Effector memory CD4-positive, alpha-beta T cell (primary cell): ENCODE data around the gene PNMA6F.
"Not testable (repeated sequence)": the region's sequence is repeated elsewhere in the genome, so short reads cannot be mapped to it uniquely, and the experiment has no call there.

ENCODE experiments used
- DNase-seq, 3 donors: peaks; one replicate each; pipeline ENCODE4 v3.0.0-alpha.2; 2020
- H3K27ac ChIP-seq: 2 replicates; pipeline ENCODE4 v1.7.0; 2013; ENCODE audit warnings: mild to moderate bottlenecking, low read length, moderate library complexity; ENCODE audit not compliant: insufficient read depth, poor library complexity, severe bottlenecking
- H3K27me3 ChIP-seq: replicated peaks from 2 replicates; pipeline ENCODE4 v1.7.0; 2013; ENCODE audit warnings: mild to moderate bottlenecking, low read length; ENCODE audit not compliant: insufficient read depth, control insufficient read depth, poor library complexity, severe bottlenecking
- H3K36me3 ChIP-seq: 2 replicates; pipeline ENCODE4 v1.7.0; 2013; ENCODE audit warnings: mild to moderate bottlenecking, low read length, moderate library complexity; ENCODE audit not compliant: control insufficient read depth, insufficient read depth
- H3K4me1 ChIP-seq: 2 replicates; pipeline ENCODE4 v1.7.0; 2013; ENCODE audit warnings: low read length, mild to moderate bottlenecking; ENCODE audit not compliant: control insufficient read depth, insufficient read depth, poor library complexity, severe bottlenecking
- H3K4me3 ChIP-seq: 2 replicates; pipeline ENCODE4 v1.7.0; 2013; ENCODE audit warnings: low read length, low read depth, mild to moderate bottlenecking; ENCODE audit not compliant: insufficient read depth, poor library complexity, severe bottlenecking
- H3K9me3 ChIP-seq: 2 replicates; pipeline ENCODE4 v1.7.0; 2013; ENCODE audit warnings: mild to moderate bottlenecking, low read length, moderate library complexity; ENCODE audit not compliant: control insufficient read depth

The PNMA6F gene

GRCh38 chrX:153304988-153305736 lies 16.4 kb downstream of the PNMA6F start:
- Histone ChIP-seq H3K27me3 (no peaks in the 10 kb centered on the region), H3K4me1 (no peaks in the 10 kb centered on the region), H3K4me3 (no peak overlapping the region), H3K9me3 (no peaks in the 10 kb centered on the region), H3K27ac (no peak overlapping the region), H3K36me3 (no peaks in the 10 kb centered on the region)
- DNase-seq = no peak

GRCh38 chrX:153303276-153304262 lies 18.0 kb downstream of the PNMA6F start:
- Histone ChIP-seq H3K27me3 (no peaks in the 10 kb centered on the region), H3K27ac (no peak overlapping the region), H3K36me3 (no peaks in the 10 kb centered on the region), H3K4me3 (no peak overlapping the region), H3K9me3 (no peaks in the 10 kb centered on the region), H3K4me1 (no peaks in the 10 kb centered on the region)
- DNase-seq = no peak

- Histone ChIP-seq H3K4me1 (no peaks in the 10 kb centered on the region), H3K9me3 (no peaks in the 10 kb centered on the region), H3K4me3 (no peak overlapping the region), H3K27me3 (no peaks in the 10 kb centered on the region), H3K36me3 (no peaks in the 10 kb centered on the region), H3K27ac (no peak overlapping the region)
- DNase-seq = no peak
Observed at GRCh38 chrX:153302796-153303195, 18.8 kb downstream of the PNMA6F start.

GRCh38 chrX:153301746-153302145 lies 19.8 kb downstream of the PNMA6F start:
- no peak for DNase-seq
- Histone ChIP-seq H3K27me3 (no peaks in the 10 kb centered on the region), H3K9me3 (no peaks in the 10 kb centered on the region)

GRCh38 chrX:153299855-153300254 lies 21.7 kb downstream of the PNMA6F start:
- Histone ChIP-seq H3K9me3 (no peaks in the 10 kb centered on the region), H3K27ac (no peak overlapping the region), H3K4me3 (no peak overlapping the region), H3K27me3 (no peaks in the 10 kb centered on the region), H3K36me3 (no peaks in the 10 kb centered on the region), H3K4me1 (no peaks in the 10 kb centered on the region)
- no peak for DNase-seq

More at GRCh38 chrX:153301746-153302145, 19.8 kb downstream of the PNMA6F start:
- H3K4me1 ChIP-seq = no peaks in the 10 kb centered on the region
- H3K4me3 ChIP-seq = no peak overlapping the region
- H3K36me3 ChIP-seq = no peaks in the 10 kb centered on the region
- no peak overlapping the region for H3K27ac ChIP-seq

GRCh38 chrX:153297376-153297775 lies 24.2 kb downstream of the PNMA6F start:
- Histone ChIP-seq H3K27ac (no peak overlapping the region), H3K27me3 (no peaks in the 10 kb centered on the region), H3K4me3 (no peak overlapping the region), H3K36me3 (no peaks in the 10 kb centered on the region), H3K4me1 (no peaks in the 10 kb centered on the region), H3K9me3 (no peaks in the 10 kb centered on the region)
- DNase-seq = no peak

GRCh38 chrX:153293485-153294071 lies 28.0 kb downstream of the PNMA6F start:
- DNase-seq, H3K27ac ChIP-seq, H3K27me3 ChIP-seq: not testable (repeated sequence)

GRCh38 chrX:153288807-153289206 lies 32.8 kb downstream of the PNMA6F start:
- H3K27ac ChIP-seq, H3K4me3 ChIP-seq, H3K9me3 ChIP-seq, H3K27me3 ChIP-seq, DNase-seq, H3K4me1 ChIP-seq, H3K36me3 ChIP-seq: not testable (repeated sequence)

More at GRCh38 chrX:153293485-153294071, 28.0 kb downstream of the PNMA6F start:
- H3K36me3 ChIP-seq, H3K4me1 ChIP-seq, H3K4me3 ChIP-seq, H3K9me3 ChIP-seq: not testable (repeated sequence)

- H3K27me3 ChIP-seq, H3K4me3 ChIP-seq, H3K9me3 ChIP-seq, H3K4me1 ChIP-seq, H3K36me3 ChIP-seq, H3K27ac ChIP-seq, DNase-seq: not testable (repeated sequence)
Observed at GRCh38 chrX:153285678-153286077, 35.9 kb downstream of the PNMA6F start.
